Amygdala (tissue), 56 donors: Measurements from ENCODE around the gene NCOA1.
"Not testable (repeated sequence)": the region's sequence is repeated elsewhere in the genome, so short reads cannot be mapped to it uniquely, and the experiment has no call there.

Experiments used
- DNase-seq, 56 donors: peaks; one replicate each; lab custom pipeline; 2025; lab: John Stamatoyannopoulos, UW

The NCOA1 gene

GRCh38 chr2:24531610-24532009 lies 40.6 kb downstream of the NCOA1 start:
- not testable (repeated sequence) for DNase-seq

- DNase-seq: not testable (repeated sequence)
Observed at GRCh38 chr2:24532057-24532456, 41.0 kb downstream of the NCOA1 start.

- not testable (repeated sequence) for DNase-seq
Observed at GRCh38 chr2:24533574-24533973, 42.5 kb downstream of the NCOA1 start.

- DNase-seq: no peak
Observed at GRCh38 chr2:24538720-24539119, 47.7 kb downstream of the NCOA1 start.

GRCh38 chr2:24539258-24539657 lies 48.2 kb downstream of the NCOA1 start:
- no peak for DNase-seq

- no peak for DNase-seq
Observed at GRCh38 chr2:24540011-24540477, 49.0 kb downstream of the NCOA1 start.

GRCh38 chr2:24541621-24542020 lies 50.6 kb downstream of the NCOA1 start:
- DNase-seq: no peak

GRCh38 chr2:24542269-24542872 lies 51.3 kb downstream of the NCOA1 start:
- DNase-seq: no peak

- no peak for DNase-seq
Observed at GRCh38 chr2:24543252-24543651, 52.2 kb downstream of the NCOA1 start.

GRCh38 chr2:24544456-24545115 lies 53.5 kb downstream of the NCOA1 start:
- no peak for DNase-seq

GRCh38 chr2:24546669-24547068 lies 55.6 kb downstream of the NCOA1 start:
- DNase-seq: no peak

GRCh38 chr2:24548058-24548457 lies 57.0 kb downstream of the NCOA1 start:
- no peak for DNase-seq

GRCh38 chr2:24550301-24550700 lies 59.2 kb downstream of the NCOA1 start:
- not testable (repeated sequence) for DNase-seq

GRCh38 chr2:24551016-24551415 lies 60.0 kb downstream of the NCOA1 start:
- no peak for DNase-seq

GRCh38 chr2:24552836-24553235 lies 61.8 kb downstream of the NCOA1 start:
- no peak for DNase-seq

- no peak for DNase-seq
Observed at GRCh38 chr2:24558781-24559472, 67.9 kb downstream of the NCOA1 start.

- DNase-seq: peak in 1 of 56 donors; percentile 22
Observed at GRCh38 chr2:24559473-24560113, 68.5 kb downstream of the NCOA1 start.

GRCh38 chr2:24565537-24565936 lies 74.5 kb downstream of the NCOA1 start:
- no peak for DNase-seq

- DNase-seq: no peak
Observed at GRCh38 chr2:24566209-24566608, 75.2 kb downstream of the NCOA1 start.

GRCh38 chr2:24566630-24567029 lies 75.6 kb downstream of the NCOA1 start:
- DNase-seq: peak in 1 of 56 donors; percentile 6

GRCh38 chr2:24568551-24568950 lies 77.5 kb downstream of the NCOA1 start:
- DNase-seq: no peak
